CMK (cell line): ENCODE measurements around the gene CREB3L4.
"Not testable (repeated sequence)": the region's sequence is repeated elsewhere in the genome, so short reads cannot be mapped to it uniquely, and the experiment has no call there.

Experiments
- DNase-seq: peaks from one replicate; pipeline ENCODE4 v3.0.0-alpha.2; 2010; ENCODE audit warnings: low read depth

CREB3L4 gene

DNA sequence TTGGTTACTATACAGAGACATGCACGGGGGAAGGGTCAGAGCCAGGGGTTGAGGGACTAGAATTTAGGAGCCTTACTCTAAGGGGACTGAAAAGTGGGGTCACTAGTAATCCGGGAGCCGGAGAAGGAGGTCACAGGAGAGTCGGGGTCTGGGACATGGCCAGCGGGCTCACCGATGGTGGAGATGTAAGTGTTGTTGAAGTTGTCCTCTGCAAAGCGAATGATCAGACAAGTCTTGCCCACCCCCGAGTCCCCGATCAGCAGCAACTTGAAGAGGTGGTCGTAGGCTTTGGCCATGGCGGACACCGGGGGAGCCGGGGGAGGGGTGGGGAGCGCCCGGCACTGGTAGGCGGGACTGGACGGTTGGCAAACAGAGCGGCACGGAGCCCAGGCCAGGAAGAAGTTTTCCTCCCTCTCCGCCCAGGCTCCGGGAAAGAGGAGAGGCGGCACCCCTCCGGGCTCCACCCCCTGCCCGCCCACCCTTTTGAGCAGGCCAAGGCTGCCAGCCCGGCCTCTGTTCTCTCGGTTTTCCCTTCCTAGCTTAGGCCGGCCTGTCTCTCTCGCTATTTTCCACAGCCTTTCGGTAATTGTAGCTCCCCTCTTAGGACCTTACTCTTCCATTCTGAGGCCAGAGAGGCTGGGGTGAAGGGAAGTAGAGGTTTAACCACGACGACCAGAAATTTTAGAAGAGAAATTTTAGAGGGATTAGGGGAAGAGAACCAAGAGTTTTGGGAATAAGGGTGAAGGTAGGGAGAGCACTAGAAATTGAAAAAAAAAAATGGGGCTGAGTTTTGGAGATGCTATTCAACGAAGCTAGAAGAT lies 18.4 kb downstream of the CREB3L4 start, which contains the start of gene RAB13:
Gene RAB13 (minus strand): TSS at position 399 of the 821 bp plus-strand sequence. CDS start 103 bp downstream, at position 296.
- peak; percentile 65 for DNase-seq

DNA sequence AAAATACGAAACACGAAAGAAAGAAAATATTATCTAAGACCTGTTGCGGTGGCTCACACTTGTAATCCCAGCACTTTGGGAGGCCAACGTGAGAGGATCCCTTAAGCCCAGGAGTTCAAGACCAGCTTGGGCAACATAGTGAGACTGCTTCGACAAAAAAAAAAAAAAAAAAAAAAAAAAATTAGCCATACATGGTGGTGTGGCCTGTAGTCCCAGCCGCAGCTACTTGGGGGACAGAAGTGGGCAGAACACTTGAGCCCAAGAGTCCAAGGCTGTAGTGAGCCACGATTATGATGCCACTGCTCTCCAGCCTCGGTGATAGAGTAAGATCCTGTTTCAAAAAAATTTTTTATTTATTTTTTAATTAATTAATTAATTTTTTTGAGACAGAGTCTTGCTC lies 19.9 kb downstream of the CREB3L4 start:
- DNase-seq = no peak

DNA sequence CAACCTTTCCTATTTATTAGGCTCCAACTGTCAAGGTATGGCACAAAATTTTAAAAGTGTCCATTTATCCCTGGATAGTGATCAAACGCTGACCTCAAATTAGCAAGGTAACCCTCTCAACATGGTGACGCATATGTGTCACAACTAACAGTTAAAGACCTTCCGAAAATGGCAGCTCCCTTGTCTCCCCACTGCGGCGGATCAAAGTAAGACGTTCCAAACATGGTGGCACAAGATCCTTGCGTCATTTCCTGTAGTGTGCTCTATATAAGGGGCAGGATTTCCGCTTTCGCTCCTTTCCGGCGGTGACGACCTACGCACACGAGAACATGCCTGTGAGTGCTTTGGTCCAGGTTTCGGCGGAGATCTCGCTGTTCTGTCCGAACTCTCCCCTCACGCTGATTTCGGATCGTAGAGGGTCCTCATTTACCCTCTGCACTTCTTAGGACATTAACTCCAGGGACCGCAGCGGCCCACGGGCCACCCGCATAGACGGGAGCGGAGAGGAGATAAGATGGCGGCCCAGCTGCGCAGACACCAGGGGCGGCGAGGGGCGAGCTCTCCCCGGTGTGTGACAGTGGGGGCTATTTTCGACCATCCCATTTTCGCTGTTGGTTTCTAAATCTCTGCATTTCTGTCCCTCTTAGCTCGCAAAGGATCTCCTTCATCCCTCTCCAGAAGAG lies 22.9 kb downstream of the CREB3L4 start, which contains the start of gene RPS27:
Gene RPS27 (plus strand): TSS at position 295 of the 683 bp plus-strand sequence. CDS start 35 bp downstream, at position 330.
- DNase-seq = peak; percentile 98

GRCh38 chr1:153991151-153991630 lies 23.5 kb downstream of the CREB3L4 start:
- no peak for DNase-seq

DNA sequence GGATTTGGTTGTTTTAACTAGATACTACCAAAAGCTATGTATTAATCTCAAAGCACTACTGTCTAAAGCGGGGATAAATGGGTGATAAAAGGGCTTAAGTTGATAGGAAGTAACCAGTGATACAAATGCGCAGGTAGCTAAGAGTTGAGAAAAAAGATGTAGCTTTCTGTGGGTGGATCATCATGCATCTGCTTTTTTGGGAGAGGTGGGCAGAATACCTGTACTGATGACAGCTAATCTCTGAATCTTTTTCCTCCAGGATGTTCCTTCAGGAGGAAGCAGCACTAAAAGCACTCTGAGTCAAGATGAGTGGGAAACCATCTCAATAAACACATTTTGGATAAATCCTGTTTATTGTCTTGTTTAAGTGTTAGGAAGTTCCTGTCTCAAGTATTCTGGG lies 24.1 kb downstream of the CREB3L4 start:
- no peak for DNase-seq

- no peak for DNase-seq
Measured at GRCh38 chr1:153995202-153995601, 27.5 kb downstream of the CREB3L4 start.

GRCh38 chr1:153995640-153996039 lies 27.9 kb downstream of the CREB3L4 start:
- no peak for DNase-seq

- not testable (repeated sequence) for DNase-seq
Measured at GRCh38 chr1:153996882-153997281, 29.2 kb downstream of the CREB3L4 start.

DNA sequence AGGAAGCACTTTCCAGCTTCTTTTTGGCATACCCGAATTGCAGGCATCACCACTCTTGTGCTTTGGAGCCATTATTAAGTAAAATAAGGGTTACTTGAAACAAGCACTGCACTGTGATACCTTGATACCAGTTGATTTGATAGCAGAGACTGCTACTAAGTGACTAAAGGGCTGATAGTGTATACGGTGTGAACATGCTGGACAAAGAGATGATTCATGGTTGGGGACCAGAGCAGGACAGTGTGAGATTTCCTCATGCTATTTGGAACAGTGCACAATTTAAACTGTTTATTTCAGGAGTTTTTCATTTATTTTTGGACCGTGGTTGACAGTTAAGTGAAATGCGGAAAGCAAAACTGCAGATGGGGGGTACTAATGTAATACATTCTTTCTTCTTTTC lies 32.7 kb downstream of the CREB3L4 start:
- no peak for DNase-seq

GRCh38 chr1:154006136-154006535 lies 38.4 kb downstream of the CREB3L4 start:
- DNase-seq = no peak

- no peak for DNase-seq
Measured at GRCh38 chr1:154012129-154012528, 44.4 kb downstream of the CREB3L4 start.

- DNase-seq = not testable (repeated sequence)
Measured at GRCh38 chr1:154012543-154012942, 44.8 kb downstream of the CREB3L4 start.

GRCh38 chr1:154014154-154014907 lies 46.6 kb downstream of the CREB3L4 start:
- no peak for DNase-seq

DNA sequence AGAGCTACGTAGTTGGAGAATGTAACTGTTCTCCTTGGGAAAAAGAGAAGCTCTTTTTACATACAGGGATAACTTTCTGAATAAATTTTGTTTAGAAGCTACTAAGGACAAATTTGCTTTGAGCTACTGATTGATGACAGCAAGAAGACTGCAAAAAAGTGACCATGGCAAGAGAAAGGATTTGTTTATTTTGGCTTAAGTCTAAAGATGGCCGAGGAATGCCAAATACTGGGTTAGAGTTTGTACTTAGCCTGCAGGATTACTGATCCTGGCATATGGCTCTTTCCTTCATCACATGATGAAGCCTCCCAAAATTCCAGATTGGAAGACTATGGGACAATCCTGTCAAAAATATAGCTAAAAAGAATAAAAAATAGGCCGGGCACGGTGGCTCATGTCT lies 51.6 kb downstream of the CREB3L4 start:
- DNase-seq = no peak

GRCh38 chr1:154019940-154020339 lies 52.2 kb downstream of the CREB3L4 start:
- no peak for DNase-seq
